ENCODE results near the gene ANP32E. TPM values are rescaled to one million over a fixed set of nuclear protein-coding genes. Genes with fewer than 3 reads are reported as not detected.

ANP32E gene
- total and polyA plus RNA-seq, 2 experiments from 2014 or later = 20.0 to 26.1 TPM

DNA sequence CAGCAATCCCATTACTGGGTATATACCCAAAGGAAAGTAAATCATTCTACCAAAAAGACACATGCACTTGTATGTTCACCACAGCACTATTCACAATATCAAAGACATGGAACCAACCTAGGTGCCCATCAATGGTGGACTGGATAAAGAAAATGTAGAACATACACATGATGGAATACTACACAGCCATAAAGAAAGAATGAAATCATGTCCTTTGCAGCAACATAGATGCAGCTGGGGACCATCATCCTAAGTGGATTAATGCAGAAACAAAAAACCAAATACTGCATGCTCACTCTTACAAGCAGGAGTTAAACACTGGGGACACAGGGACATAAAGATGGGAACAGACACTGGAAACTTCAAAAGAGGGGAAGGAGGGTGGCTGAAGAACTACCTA lies 8.7 kb downstream of the ANP32E start:
- TF ChIP-seq, protein P1, sequence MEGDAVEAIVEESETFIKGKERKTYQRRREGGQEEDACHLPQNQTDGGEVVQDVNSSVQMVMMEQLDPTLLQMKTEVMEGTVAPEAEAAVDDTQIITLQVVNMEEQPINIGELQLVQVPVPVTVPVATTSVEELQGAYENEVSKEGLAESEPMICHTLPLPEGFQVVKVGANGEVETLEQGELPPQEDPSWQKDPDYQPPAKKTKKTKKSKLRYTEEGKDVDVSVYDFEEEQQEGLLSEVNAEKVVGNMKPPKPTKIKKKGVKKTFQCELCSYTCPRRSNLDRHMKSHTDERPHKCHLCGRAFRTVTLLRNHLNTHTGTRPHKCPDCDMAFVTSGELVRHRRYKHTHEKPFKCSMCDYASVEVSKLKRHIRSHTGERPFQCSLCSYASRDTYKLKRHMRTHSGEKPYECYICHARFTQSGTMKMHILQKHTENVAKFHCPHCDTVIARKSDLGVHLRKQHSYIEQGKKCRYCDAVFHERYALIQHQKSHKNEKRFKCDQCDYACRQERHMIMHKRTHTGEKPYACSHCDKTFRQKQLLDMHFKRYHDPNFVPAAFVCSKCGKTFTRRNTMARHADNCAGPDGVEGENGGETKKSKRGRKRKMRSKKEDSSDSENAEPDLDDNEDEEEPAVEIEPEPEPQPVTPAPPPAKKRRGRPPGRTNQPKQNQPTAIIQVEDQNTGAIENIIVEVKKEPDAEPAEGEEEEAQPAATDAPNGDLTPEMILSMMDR (IDR thresholded peaks at IDR 0.05; ENCODE audit: poor library complexity) = no peak
- TF ChIP-seq EZH2 (IDR thresholded peaks at IDR 0.05; ENCODE audit: borderline replicate concordance) = no peak
- no peak for TF ChIP-seq EZH2phosphoT487 (IDR thresholded peaks at IDR 0.05; ENCODE audit: low read depth, severe bottlenecking, unreplicated experiment)
- H4K20me1 ChIP-seq (ENCODE audit: insufficient read depth, poor library complexity, severe bottlenecking) = no peaks in the 10 kb centered on the region
- no peak for DNase-seq (ENCODE audit: low spot score)
- no peak overlapping the region for H3K27ac ChIP-seq
- H3K9me3 ChIP-seq (ENCODE audit: low read depth) = no peaks in the 10 kb centered on the region
- no peaks in the 10 kb centered on the region for H3K9me2 ChIP-seq (replicated peaks; ENCODE audit: insufficient read depth)
- no peak overlapping the region for H2AFZ ChIP-seq
- H3K27me3 ChIP-seq = no peaks in the 10 kb centered on the region
- H3K36me3 ChIP-seq (replicated peaks; ENCODE audit: insufficient read depth, low read depth) = no peaks in the 10 kb centered on the region
- no peaks in the 10 kb centered on the region for H3K4me1 ChIP-seq (ENCODE audit: insufficient read depth)
- no peak overlapping the region for H3K4me3 ChIP-seq
- H3K4me2 ChIP-seq = no peak overlapping the region
- H3K79me2 ChIP-seq = peaks cover 25% of the 10 kb centered on the region

- Histone ChIP-seq H3K4me2 (no peak overlapping the region), H4K20me1 (ENCODE audit: insufficient read depth, poor library complexity, severe bottlenecking) (no peaks in the 10 kb centered on the region), H3K79me2 (peaks cover 20% of the 10 kb centered on the region), H2AFZ (no peak overlapping the region), H3K9me2 (replicated peaks; ENCODE audit: insufficient read depth) (no peaks in the 10 kb centered on the region), H3K27ac (no peak overlapping the region), H3K36me3 (replicated peaks; ENCODE audit: insufficient read depth, low read depth) (no peaks in the 10 kb centered on the region), H3K4me3 (no peak overlapping the region), H3K9me3 (ENCODE audit: low read depth) (no peaks in the 10 kb centered on the region), H3K4me1 (ENCODE audit: insufficient read depth) (no peaks in the 10 kb centered on the region), H3K27me3 (no peaks in the 10 kb centered on the region)
- WGBS (ENCODE audit: low lambda C conversion rate, missing lambda C conversion rate) = 83% methylated on average over 2 of the region's 2 CpGs
- no peak for TF ChIP-seq EZH2 (IDR thresholded peaks at IDR 0.05; ENCODE audit: borderline replicate concordance)
- TF ChIP-seq, protein P1 (IDR thresholded peaks at IDR 0.05; ENCODE audit: poor library complexity) = no peak
- TF ChIP-seq EZH2phosphoT487 (IDR thresholded peaks at IDR 0.05; ENCODE audit: low read depth, severe bottlenecking, unreplicated experiment) = no peak
- no peak for DNase-seq (ENCODE audit: low spot score)
Observed at GRCh38 chr1:150226486-150226885, 9.4 kb downstream of the ANP32E start.

- no peaks in the 10 kb centered on the region for H4K20me1 ChIP-seq (ENCODE audit: insufficient read depth, poor library complexity, severe bottlenecking)
- no peaks in the 10 kb centered on the region for H3K36me3 ChIP-seq (replicated peaks; ENCODE audit: insufficient read depth, low read depth)
- H3K27me3 ChIP-seq = no peaks in the 10 kb centered on the region
- no peak overlapping the region for H3K27ac ChIP-seq
- WGBS (ENCODE audit: low lambda C conversion rate, missing lambda C conversion rate) = 90% methylated on average over 1 of the region's 1 CpG
- no peaks in the 10 kb centered on the region for H3K9me3 ChIP-seq (ENCODE audit: low read depth)
- H3K79me2 ChIP-seq = peaks cover 11% of the 10 kb centered on the region
- no peak overlapping the region for H3K4me3 ChIP-seq
- H3K4me1 ChIP-seq (ENCODE audit: insufficient read depth) = no peaks in the 10 kb centered on the region
- no peak overlapping the region for H2AFZ ChIP-seq
- DNase-seq (ENCODE audit: low spot score) = no peak
- H3K4me2 ChIP-seq = no peak overlapping the region
- TF ChIP-seq EZH2phosphoT487 (IDR thresholded peaks at IDR 0.05; ENCODE audit: low read depth, severe bottlenecking, unreplicated experiment) = no peak
- TF ChIP-seq, protein P1 (IDR thresholded peaks at IDR 0.05; ENCODE audit: poor library complexity) = no peak
- no peaks in the 10 kb centered on the region for H3K9me2 ChIP-seq (replicated peaks; ENCODE audit: insufficient read depth)
Observed at GRCh38 chr1:150225546-150225945, 10.4 kb downstream of the ANP32E start.

GRCh38 chr1:150224983-150225382 lies 10.9 kb downstream of the ANP32E start:
- H3K36me3 ChIP-seq (replicated peaks; ENCODE audit: insufficient read depth, low read depth) = no peaks in the 10 kb centered on the region
- 87% methylated on average over 1 of the region's 1 CpG for WGBS (ENCODE audit: low lambda C conversion rate, missing lambda C conversion rate)

More at GRCh38 chr1:150224983-150225382, 10.9 kb downstream of the ANP32E start:
- no peak overlapping the region for H3K27ac ChIP-seq
- no peaks in the 10 kb centered on the region for H4K20me1 ChIP-seq (ENCODE audit: insufficient read depth, poor library complexity, severe bottlenecking)
- H3K9me2 ChIP-seq (replicated peaks; ENCODE audit: insufficient read depth) = no peaks in the 10 kb centered on the region
- TF ChIP-seq EZH2 (IDR thresholded peaks at IDR 0.05; ENCODE audit: borderline replicate concordance) (no peak), EZH2phosphoT487 (IDR thresholded peaks at IDR 0.05; ENCODE audit: low read depth, severe bottlenecking, unreplicated experiment) (no peak)
- TF ChIP-seq, protein P1 (IDR thresholded peaks at IDR 0.05; ENCODE audit: poor library complexity) = no peak
- DNase-seq (ENCODE audit: low spot score) = no peak
- no peak overlapping the region for H3K4me3 ChIP-seq
- no peaks in the 10 kb centered on the region for H3K4me1 ChIP-seq (ENCODE audit: insufficient read depth)
- no peaks in the 10 kb centered on the region for H3K27me3 ChIP-seq
- no peak overlapping the region for H3K4me2 ChIP-seq
- H3K79me2 ChIP-seq = peaks cover 7% of the 10 kb centered on the region
- no peak overlapping the region for H2AFZ ChIP-seq
- no peaks in the 10 kb centered on the region for H3K9me3 ChIP-seq (ENCODE audit: low read depth)

Data from hepatocyte (in vitro differentiated cells).